Calu3 (cell line): ENCODE results near the gene HEATR9. TPM values are rescaled to one million over a fixed set of nuclear protein-coding genes. Genes with fewer than 3 reads are reported as not detected.
A peak's percentile ranks its signal among the peaks of the same experiment; 100 is the strongest.

Experiments
- BruUV-seq: library from RNA; stranded (reverse); fragments of 400-500 nt; replicated peaks from 2 replicates; lab custom pipeline; 2021; lab: Mats Ljungman, UMichigan
- CTCF ChIA-PET: fragments of 300-600 bp; sonication (Branson Sonifier 250); formaldehyde crosslinking; loops from one replicate; lab custom pipeline; 2022; ENCODE audit warnings: antibody characterized with exemption; lab: Charles Lee
- DNase-seq: peaks from one replicate; pipeline ENCODE4 v3.0.0; 2022
- H3K27ac Mint-ChIP-seq: one replicate; pipeline ENCODE4 v1.8.0; 2022; ENCODE audit warnings: mixed read lengths; ENCODE audit not compliant: unreplicated experiment
- H3K27me3 Mint-ChIP-seq: one replicate; pipeline ENCODE4 v1.8.0; 2022; ENCODE audit warnings: mixed read lengths; ENCODE audit not compliant: unreplicated experiment
- H3K36me3 Mint-ChIP-seq: one replicate; pipeline ENCODE4 v1.8.0; 2022; ENCODE audit warnings: mild to moderate bottlenecking, moderate library complexity, mixed read lengths; ENCODE audit not compliant: insufficient read depth, unreplicated experiment
- H3K4me1 Mint-ChIP-seq: one replicate; pipeline ENCODE4 v1.8.0; 2022; ENCODE audit warnings: mild to moderate bottlenecking, low read depth, mixed read lengths; ENCODE audit not compliant: unreplicated experiment
- H3K4me3 Mint-ChIP-seq: one replicate; pipeline ENCODE4 v1.8.0; 2022; ENCODE audit warnings: mild to moderate bottlenecking, low read depth, moderate library complexity, mixed read lengths; ENCODE audit not compliant: unreplicated experiment
- H3K9me3 Mint-ChIP-seq: one replicate; pipeline ENCODE4 v1.8.0; 2022; ENCODE audit warnings: low read depth, mixed read lengths; ENCODE audit not compliant: unreplicated experiment
- intact Hi-C: fragments of 100-400 bp; cut with micrococcal nuclease; formaldehyde crosslinking; loops from one replicate; pipeline ENCODE4 v1.10.0; 2022; ENCODE audit not compliant: unreplicated experiment
- total RNA-seq: library from RNA; stranded (reverse); gene quantifications from 2 replicates; pipeline ENCODE4 v1.2.3, GENCODE V29; 2022
- TF ChIP-seq, protein P1 (sequence below): fragments of 200-600 bp; IDR thresholded peaks from one replicate; pipeline ENCODE4 v1.8.0; 2022; ENCODE audit warnings: antibody characterized with exemption; ENCODE audit not compliant: unreplicated experiment

HEATR9 gene
- total RNA-seq, 1 experiment from 2014 or later, result not detected

DNA sequence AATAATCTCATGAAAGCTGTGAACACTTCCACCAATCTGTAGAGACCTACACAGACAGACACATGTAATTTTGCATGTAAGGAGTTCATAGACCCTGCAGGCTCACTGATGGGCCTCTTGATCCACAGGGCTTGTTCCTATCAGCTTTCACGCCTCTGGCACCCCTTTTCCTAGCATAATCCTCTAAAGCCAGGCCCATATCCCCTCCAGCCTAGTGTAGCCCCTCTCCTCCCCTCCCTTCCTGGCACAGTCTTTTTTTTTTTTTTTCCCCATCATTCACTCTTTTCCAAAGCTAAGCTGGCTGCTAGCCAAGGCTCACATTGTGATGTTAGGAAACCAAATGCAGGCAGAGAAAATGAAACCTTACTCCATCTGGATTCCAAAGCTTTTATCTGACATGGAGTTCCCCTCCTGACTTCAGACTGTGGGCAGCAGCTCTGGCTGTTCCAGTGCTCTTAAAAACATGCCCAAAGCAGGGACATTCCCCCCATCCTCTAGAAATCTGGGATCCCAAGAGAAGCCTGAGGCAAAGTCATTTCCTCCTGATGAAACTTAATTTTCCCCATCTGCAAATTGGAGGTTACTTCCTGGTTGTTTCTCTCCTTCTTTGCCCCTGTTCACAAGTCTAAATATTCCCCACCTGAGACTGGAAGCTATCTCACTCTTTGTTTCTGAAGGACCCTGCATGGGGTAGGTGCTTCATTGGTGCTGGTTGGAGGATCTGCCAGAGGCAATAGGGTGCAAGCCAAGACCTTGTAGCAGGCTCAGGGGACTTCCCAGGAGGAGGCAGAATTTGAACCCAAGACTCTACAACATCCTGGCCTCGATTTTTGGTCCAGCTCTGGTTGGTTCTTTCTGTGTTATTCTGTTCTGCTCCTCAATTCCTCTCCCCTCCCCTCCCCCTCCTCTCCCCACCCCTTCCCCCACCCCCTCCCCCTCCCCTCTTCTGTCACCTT, 21.4 kb upstream of the HEATR9 start:
- CTCF ChIA-PET, result interaction anchor here (0.8 kb wide), 1 partner anchor 37 kb away, joined by 4 read pairs; no protein-coding TSS in a partner anchor
- DNase-seq, result peak; percentile 13
- Mint-ChIP-seq H3K27me3 (no peaks in the 10 kb centered on the region), H3K9me3 (no peaks in the 10 kb centered on the region), H3K36me3 (peaks cover 6% of the 10 kb centered on the region), H3K27ac (peak overlapping the region; percentile 54), H3K4me1 (peaks cover 14% of the 10 kb centered on the region), H3K4me3 (no peak overlapping the region)
- TF ChIP-seq, protein P1, sequence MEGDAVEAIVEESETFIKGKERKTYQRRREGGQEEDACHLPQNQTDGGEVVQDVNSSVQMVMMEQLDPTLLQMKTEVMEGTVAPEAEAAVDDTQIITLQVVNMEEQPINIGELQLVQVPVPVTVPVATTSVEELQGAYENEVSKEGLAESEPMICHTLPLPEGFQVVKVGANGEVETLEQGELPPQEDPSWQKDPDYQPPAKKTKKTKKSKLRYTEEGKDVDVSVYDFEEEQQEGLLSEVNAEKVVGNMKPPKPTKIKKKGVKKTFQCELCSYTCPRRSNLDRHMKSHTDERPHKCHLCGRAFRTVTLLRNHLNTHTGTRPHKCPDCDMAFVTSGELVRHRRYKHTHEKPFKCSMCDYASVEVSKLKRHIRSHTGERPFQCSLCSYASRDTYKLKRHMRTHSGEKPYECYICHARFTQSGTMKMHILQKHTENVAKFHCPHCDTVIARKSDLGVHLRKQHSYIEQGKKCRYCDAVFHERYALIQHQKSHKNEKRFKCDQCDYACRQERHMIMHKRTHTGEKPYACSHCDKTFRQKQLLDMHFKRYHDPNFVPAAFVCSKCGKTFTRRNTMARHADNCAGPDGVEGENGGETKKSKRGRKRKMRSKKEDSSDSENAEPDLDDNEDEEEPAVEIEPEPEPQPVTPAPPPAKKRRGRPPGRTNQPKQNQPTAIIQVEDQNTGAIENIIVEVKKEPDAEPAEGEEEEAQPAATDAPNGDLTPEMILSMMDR, result no peak
- no TSS peak for BruUV-seq
- intact Hi-C loops, result no loop called here

- no peak overlapping the region for H3K27ac Mint-ChIP-seq
- TF ChIP-seq, protein P1, result no peak
- H3K27me3 Mint-ChIP-seq, result no peaks in the 10 kb centered on the region
- no peaks in the 10 kb centered on the region for H3K9me3 Mint-ChIP-seq
- no peak overlapping the region for H3K4me3 Mint-ChIP-seq
- peaks cover 6% of the 10 kb centered on the region for H3K36me3 Mint-ChIP-seq
- CTCF ChIA-PET, result interaction anchor here (0.6 kb wide), 1 partner anchor 9 kb away, joined by 4 read pairs; no protein-coding TSS in a partner anchor
- no TSS peak for BruUV-seq
- DNase-seq, result no peak
- intact Hi-C loops, result no loop called here
- peaks cover 14% of the 10 kb centered on the region for H3K4me1 Mint-ChIP-seq
Observed at GRCh38 chr17:35889241-35889640, 20.6 kb upstream of the HEATR9 start.

DNA sequence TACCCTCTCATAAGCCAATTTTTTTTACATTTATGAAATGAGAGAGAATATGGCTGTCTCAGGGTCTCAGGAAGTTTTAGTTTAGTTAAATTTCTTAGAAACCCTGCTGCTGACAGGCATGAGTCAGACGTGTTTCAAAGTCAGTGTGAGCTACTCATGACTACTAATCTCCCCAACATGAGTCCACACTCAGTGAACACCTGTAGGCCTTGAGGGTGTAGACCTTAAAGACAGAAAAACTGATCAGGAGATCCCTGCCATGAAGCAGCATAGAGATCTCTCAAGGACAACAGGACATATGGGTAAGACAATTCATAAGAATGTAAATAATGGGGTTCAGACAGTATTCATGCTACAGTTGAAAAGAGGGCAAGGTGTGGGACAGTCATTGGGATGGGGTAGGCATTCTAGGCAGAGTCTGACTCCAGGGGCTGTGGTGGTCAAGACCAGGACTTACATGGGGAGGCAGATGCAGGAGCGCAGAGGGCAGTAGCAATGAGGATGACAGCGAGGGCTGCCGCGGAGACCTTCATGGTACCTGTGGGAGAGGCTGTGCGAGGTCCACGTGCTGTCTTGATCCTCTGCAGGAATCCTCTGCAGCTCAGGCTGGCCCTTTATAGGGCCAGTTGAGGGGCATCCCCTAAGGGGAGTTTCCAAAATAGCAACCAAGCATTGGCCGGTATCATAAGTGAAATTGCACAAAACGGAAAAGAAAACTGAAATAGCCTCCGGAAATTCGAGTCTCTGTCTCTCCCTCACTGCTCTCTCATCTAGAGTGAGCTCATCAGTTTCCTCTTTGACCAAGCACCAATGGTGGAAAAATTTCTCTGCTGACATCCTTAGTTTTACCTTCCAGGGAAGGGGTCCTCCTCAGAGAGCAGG, 11.3 kb upstream of the HEATR9 start, which contains the start of gene CCL5:
Gene CCL5 (minus strand): TSS at position 588 of the 882 bp plus-strand sequence.
- Mint-ChIP-seq H3K27ac (no peak within 1 kb of the TSS), H3K4me1 (no peaks in the 10 kb centered on the region)
- no peak for DNase-seq

DNA sequence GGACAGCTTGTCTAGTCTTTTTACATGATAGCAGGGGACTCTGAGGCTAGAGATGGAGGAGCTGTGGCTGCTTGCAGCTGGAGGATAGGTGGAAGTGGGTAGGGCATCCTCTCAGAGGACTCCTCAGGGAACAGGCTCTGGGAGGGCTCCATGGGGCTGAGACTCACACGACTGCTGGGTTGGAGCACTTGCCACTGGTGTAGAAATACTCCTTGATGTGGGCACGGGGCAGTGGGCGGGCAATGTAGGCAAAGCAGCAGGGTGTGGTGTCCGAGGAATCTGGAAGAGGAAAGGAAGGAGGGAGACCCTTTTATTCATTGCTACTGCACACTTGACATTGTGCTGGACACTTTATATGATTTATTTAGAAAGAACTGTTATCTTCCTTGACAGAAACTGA, 9.7 kb upstream of the HEATR9 start:
- CTCF ChIA-PET, result no interaction called here
- TF ChIP-seq, protein P1, result no peak
- Mint-ChIP-seq H3K4me1 (no peaks in the 10 kb centered on the region), H3K9me3 (no peaks in the 10 kb centered on the region), H3K36me3 (no peaks in the 10 kb centered on the region), H3K4me3 (no peak overlapping the region), H3K27me3 (peaks cover 16% of the 10 kb centered on the region), H3K27ac (no peak overlapping the region)
- no TSS peak for BruUV-seq
- no peak for DNase-seq
- intact Hi-C loops, result no loop called here

More for the DNA sequence above, 11.3 kb upstream of the HEATR9 start, which contains the start of gene CCL5:
- Mint-ChIP-seq H3K4me3 (no peak within 1 kb of the TSS), H3K9me3 (no peaks in the 10 kb centered on the region), H3K36me3 (no peaks in the 10 kb centered on the region), H3K27me3 (peaks cover 16% of the 10 kb centered on the region)
- CTCF ChIA-PET, result no interaction called here
- TSS peak; percentile 54 for BruUV-seq
- TF ChIP-seq, protein P1, result no peak
- intact Hi-C loops, result no loop called here
